HG02763 (cell line): ENCODE measurements around the gene CFAP299.
A peak's percentile ranks its signal among the peaks of the same experiment; 100 is the strongest.
"Not testable (repeated sequence)": the region's sequence is repeated elsewhere in the genome, so short reads cannot be mapped to it uniquely, and the experiment has no call there.

Experiments used
- ATAC-seq: cut with Tn5 transposase; IDR thresholded peaks from one replicate; pipeline ENCODE4 v1.9.1; 2021; ENCODE audit warnings: mild to moderate bottlenecking, moderate library complexity; ENCODE audit not compliant: unreplicated experiment

The CFAP299 gene

DNA sequence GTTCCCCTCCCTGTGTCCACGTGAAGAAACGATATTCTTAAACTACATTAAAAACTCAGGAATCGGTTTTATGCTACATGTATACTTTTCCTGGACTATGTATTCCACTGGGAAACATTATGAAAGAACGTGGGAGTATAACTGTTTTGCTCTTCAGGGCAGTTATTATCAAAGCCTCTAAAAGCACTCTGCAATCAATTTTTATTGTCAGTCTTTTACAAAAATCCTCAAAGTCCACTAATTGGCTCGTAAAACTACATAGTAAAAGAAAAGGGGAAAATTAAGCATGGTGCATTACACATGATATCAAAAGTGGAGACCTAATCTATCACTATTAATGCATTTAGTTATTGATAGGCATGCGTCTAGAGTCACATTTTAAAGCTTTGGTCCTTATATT lies 11.4 kb upstream of the CFAP299 start:
- no peak for ATAC-seq

- ATAC-seq: no peak
These were observed 3.8 kb upstream of the CFAP299 start for GRCh38 chr4:80331693-80332092.

GRCh38 chr4:80333121-80333520 lies 2.4 kb upstream of the CFAP299 start:
- ATAC-seq: no peak

- no peak for ATAC-seq
These were observed 962 bp upstream of the CFAP299 start for GRCh38 chr4:80334568-80334967.

DNA sequence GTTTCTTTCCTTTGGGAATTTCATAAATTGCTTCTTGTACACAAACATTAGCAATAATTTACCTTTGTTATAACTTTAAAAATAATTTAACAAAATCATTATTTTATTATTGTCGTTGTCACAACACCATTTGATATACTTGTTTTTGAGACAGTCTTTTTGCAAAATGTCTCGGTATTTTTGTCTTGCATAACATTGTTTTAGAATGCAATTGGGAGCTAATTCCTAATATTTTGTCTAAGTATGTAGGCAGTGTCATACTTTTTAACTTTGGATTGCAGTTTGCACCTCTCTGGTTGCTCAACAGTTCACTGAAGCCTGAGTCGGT lies 340 bp upstream of the CFAP299 start:
- ATAC-seq: no peak

GRCh38 chr4:80336582-80336981 lies 1.1 kb downstream of the CFAP299 start:
- ATAC-seq: no peak

DNA sequence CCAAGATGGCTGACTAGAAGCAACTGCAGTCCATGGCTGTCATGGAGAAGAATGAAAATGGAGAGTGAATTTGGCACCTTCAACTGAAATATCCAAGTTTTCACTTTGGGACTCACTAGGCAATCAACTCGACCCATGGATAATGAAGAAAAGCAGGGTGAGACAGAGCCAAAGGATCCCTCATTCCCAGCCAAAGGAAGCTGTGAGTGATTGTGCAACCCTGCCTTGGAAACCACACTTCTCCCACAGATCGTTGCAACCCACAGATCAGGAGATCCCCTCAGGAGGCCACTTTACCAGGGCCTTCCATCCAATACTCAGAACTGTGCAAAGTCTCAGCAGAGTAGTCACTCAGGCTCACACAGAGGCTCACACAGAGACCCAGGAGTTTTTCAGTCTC lies 4.5 kb downstream of the CFAP299 start:
- ATAC-seq: no peak

DNA sequence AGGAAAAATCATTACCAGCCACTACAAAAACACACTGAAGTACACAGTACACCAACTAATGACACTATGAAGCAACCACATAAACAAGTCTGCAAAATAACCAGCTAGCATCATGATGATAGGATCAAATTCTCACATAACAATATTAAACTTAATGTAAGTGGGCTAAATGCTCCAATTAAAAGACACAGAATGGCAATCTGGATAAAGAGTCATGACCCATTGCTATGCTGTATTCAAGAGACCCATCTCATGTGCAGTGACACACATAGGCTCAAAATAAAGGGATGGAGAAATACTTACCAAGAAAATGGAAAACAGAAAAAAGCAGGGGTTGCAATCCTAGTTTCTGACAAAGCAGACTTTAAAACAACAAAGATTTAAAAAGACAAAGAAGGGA lies 7.2 kb downstream of the CFAP299 start:
- not testable (repeated sequence) for ATAC-seq

- ATAC-seq: no peak
These were observed 8.4 kb downstream of the CFAP299 start for GRCh38 chr4:80343887-80344286.

DNA sequence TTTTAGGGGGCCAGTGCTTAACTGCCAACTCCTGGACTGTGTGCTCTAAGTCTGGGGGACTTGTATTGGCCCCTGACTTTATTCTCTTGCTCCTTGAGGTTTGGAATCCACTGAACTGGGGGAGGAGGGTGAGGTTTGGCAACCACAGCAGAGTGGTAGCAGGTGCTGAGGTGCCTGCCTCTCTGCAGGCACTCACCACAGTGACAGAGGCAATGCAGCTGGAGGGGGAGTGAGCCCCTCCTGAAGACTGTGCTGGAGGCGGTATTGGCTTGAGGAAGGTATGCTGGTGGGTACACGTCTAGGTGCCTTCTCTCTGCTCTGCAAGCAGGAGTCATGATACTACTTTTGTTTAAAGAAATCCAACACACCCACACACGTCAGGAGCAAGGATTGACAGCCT lies 24.6 kb downstream of the CFAP299 start:
- no peak for ATAC-seq

- ATAC-seq: no peak
These were observed 25.4 kb downstream of the CFAP299 start for GRCh38 chr4:80360900-80361299.

DNA sequence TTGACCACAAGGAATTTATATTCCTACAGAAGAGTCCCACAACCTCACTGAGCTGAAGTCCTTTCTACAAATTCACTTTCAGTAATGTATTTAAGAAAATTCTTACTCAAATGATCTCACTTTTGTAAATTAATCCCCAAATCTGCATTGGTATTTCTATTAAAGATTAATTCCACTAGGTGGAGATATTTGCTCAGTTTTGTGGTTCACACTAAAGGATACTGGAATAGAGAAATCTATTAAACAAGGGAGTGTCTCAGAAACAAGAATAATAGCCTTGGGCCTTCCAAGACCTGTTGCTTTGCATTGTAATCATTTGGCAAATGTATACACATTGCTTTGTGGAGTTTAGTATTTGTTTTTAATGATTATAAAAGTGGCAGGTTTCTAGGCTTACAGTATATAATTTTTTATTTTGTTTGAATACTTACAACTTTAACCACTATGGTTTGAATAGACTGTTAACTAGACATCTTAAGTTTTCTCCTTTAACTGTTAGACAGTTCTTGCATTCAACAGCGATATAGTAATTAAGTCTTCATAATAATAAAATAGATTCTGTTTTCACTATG lies 25.9 kb downstream of the CFAP299 start:
- ATAC-seq: no peak

DNA sequence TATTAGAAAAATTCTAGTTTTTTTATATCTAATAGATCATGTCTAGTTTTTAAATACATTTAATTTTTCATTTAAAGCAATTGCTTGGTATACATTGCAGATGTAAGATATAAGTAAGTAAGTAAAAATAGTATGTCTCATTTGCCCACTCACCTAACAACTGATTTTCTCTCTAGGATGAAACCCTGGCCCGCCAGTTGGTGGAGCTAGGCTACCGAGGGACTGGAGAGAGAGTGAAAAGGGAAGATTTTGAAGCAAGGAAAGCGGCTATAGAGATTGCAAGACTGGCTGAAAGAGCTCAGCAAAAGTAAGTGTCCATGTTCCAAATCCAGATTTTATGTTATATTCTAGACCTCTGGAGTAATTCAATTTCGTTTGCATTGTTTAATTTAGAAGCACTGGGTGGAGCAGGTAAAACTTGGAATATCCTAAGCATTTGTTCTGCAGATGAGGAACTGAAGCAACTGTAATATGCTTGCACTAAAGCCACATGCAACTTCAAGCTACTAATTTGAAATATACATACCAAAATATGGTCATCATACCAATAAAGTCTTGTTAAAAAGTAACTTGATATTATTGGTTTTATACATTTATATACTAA lies 27.1 kb downstream of the CFAP299 start:
- ATAC-seq: no peak

DNA sequence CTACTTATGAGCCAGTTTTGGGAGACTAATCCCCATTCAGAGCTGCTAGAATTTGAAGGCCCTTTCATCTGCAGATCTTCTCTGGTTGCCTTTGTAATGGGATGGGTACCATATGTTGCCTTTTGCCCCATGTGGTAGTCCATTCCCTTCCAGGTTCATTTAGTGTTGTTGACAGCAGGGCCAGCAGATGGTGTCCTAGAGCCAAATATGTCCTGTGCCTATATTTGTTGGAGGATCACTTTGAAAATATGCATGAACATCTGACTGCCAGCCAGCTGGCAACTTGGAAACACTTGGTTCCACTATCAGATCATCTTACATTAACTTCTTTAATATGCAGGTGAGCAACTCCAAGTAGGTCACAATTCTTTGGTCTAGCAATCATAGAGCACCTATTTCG lies 30.4 kb downstream of the CFAP299 start:
- ATAC-seq: peak; percentile 70

DNA sequence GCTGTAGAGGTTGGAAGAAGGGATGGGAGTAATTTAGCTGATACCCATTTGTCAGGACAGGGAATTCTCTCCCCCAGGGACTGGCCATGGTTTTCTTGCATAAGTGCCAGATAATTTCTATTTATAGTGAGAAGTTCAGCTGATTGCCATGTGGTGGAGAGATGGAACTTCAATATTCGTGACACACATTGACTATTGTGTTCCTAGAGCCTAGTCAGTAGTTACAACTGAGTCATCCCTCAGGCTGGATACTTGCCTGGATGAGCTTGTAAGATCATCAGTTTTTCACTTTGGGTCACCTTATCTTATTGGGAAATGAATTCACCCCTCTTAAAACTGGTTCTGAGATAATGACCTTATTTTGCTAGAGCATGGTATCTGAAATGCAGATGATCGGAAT lies 32.2 kb downstream of the CFAP299 start:
- ATAC-seq: no peak

GRCh38 chr4:80370635-80371034 lies 35.1 kb downstream of the CFAP299 start:
- ATAC-seq: no peak

DNA sequence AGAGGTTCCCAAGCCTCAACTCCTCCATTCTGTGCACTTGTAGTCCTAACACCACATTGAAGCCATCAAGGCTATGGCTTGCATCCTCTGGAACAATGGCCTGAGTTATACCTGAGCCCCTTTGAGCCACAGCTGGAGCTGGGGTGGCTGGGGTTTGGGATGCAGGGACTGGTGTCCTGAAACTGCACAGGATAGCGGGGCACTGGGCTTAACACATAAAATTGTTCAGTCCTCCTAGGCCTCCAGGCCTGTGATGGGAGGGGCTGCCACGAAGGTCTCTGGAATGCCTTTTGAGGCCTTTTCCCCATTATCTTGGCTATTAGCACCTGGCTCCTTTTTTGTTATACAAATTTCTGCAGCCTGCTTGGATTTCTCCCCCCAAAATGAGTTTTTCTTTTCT lies 35.5 kb downstream of the CFAP299 start:
- ATAC-seq: no peak

DNA sequence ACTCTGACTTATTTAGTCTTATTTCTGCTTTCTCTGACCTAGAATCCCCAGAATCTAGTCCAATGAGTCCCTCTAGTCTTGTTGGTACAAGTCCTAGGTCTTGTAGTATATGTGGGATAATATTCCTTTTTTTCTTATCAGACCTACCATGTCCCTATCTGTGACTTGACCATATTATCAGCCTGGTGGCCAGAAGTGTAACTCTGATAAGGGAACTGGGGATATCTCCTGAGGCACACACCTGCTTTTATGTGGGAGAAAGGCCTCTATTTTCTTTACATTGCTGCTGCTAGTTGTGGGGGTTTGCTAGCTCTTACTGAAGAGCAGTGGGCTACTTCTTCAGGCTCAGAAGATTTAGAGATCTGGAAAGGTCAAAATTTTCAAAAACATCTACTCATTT lies 38.6 kb downstream of the CFAP299 start:
- ATAC-seq: no peak

DNA sequence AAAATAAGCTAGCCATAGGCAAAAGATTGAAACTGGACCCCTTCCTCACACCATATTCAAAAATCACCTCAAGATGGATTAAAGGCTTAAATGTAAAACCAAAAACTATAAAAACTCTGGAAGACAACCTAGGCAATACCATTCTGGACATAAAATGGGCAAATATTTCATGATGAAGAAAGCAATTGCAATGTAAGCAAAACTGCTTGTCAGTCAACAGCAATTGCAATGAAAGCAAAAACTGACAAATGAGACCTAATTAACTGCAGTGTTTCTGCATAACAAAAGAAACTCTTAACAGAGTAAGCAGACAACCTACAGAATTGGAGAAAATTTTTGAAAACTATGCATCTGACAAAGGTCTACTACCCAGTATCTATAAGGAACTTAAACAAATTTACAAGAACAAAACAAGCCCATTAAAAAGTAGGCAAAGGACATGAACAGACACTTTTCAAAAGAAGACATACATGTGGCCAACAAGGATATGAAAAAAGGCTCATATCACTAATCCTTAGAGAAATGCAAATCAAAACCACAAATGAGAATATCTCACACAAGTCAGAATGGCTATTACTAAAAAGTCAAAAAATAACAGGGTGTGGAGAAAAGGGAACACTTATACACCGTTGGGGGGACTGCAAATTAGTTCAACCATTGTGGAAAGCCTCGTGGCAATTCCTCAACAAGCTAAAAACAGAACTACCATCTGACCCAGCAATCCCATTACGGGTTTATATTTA lies 46.7 kb downstream of the CFAP299 start:
- no peak for ATAC-seq

- ATAC-seq: no peak
These were observed 50.1 kb downstream of the CFAP299 start for GRCh38 chr4:80385397-80386280.

DNA sequence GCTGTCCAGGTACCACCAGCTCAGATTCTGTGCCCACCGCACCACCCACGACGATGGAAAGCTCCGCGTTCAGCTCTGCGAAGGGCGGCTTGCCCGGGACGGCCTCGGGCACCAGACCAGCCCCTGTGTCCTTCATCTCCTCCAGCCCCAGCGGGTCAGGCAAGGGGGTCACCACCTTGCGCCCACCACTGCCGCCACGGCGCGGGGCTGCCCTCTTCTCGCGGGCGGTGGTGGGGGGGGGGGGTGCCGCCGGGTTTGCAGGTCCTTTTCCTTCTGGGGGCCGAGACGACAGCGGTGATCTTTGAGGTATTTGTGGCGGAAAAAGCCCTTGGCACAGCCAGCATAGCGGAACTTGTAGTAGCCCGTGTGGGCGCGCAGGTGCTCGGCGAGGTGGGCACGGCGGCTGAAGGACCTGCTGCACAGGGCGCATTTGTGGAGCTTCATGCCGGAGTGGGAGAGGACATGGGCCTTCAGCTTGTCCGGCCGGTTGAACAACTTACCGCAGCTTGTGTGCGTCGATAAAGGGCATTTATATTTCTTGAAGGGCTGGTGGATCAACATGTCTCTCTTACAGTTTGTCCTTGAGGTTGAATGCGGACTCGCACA lies 50.9 kb downstream of the CFAP299 start:
- no peak for ATAC-seq
